ENCODE measurements around the gene NPSR1. TPM values are rescaled to one million over a fixed set of nuclear protein-coding genes. Genes with fewer than 3 reads are reported as not detected.

NPSR1 gene
- total and polyA plus RNA-seq, 9 of the 15 experiments (the other 6 are each of a cell fraction or from before 2014, with no cell fraction given): not detected

DNA sequence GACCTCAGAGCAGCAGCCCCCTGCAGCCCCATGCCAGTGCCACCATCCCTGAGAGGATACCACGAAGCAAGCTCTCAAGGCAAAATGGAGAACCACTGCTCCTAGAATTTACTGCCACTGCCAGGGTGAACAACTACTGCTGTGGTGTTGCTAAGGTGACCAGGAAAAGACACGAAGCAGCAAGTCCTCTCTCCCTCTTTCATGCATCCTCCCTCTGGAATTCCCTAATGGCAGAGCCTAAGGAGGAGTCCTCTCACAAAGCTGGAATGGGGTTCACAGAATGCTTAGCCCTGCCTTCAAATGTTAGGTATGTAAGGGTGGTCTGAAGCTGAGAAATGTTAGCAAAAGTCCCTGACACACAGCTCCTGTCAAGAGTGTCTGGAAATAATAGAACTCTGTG, 35.8 kb upstream of the NPSR1 start:
- intact Hi-C loops (cut with micrococcal nuclease) (no loop called here), in situ Hi-C loops (cut with MboI) (no loop called here)
- H3K4me3 ChIP-seq: no peak overlapping the region
- no peak overlapping the region for H2AFZ ChIP-seq (ENCODE audit: low read depth, low read length)
- no peaks in the 10 kb centered on the region for H3K9me3 ChIP-seq (replicated peaks; ENCODE audit: control insufficient read depth, insufficient read depth, low read depth, low read length)
- DNase-seq (ENCODE audit: extremely low read depth in 1 of 4, low spot score in 3 of 4) (no peak), ATAC-seq (no peak), FAIRE-seq (no peak)
- no peak overlapping the region for H3K4me2 ChIP-seq (ENCODE audit: insufficient read depth, low read length)
- 0% methylated on average over 2 of the region's 2 CpGs for WGBS (ENCODE audit: insufficient coverage, low coverage, missing lambda C conversion rate)
- POLR2A ChIA-PET: no interaction called here
- no peaks in the 10 kb centered on the region for H3K79me2 ChIP-seq (ENCODE audit: control insufficient read depth, insufficient read depth, low read length)
- CTCF ChIA-PET (ENCODE audit: low intra/inter-chr PET ratio): no interaction called here
- no peaks in the 10 kb centered on the region for H4K20me1 ChIP-seq (replicated peaks; ENCODE audit: control insufficient read depth, insufficient read depth, low read length)
- no peaks in the 10 kb centered on the region for H3K27me3 ChIP-seq (ENCODE audit: control insufficient read depth in 2 of 2, insufficient read depth in 2 of 2, low read length in 2 of 2)
- TF ChIP-seq ZNF282 (CRISPR knock-in tag; IDR thresholded peaks at IDR 0.05) (no peak), TAF7 (tag; IDR thresholded peaks at IDR 0.05) (no peak), MCM2 (IDR thresholded peaks at IDR 0.05; ENCODE audit: low read depth) (no peak), PURB (CRISPR knock-in tag; IDR thresholded peaks at IDR 0.05; ENCODE audit: low read depth) (no peak), ZFP36 (IDR thresholded peaks at IDR 0.05; ENCODE audit: low read depth, low read length, partially characterized antibody) (no peak)
- TF ChIP-seq, protein P1, sequence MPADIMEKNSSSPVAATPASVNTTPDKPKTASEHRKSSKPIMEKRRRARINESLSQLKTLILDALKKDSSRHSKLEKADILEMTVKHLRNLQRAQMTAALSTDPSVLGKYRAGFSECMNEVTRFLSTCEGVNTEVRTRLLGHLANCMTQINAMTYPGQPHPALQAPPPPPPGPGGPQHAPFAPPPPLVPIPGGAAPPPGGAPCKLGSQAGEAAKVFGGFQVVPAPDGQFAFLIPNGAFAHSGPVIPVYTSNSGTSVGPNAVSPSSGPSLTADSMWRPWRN (IDR thresholded peaks at IDR 0.05; ENCODE audit: low read depth): no peak
- BruUV-seq (replicated peaks): no TSS peak
- H3K4me1 ChIP-seq (replicated peaks in 1 of 2; ENCODE audit: control insufficient read depth in 2 of 2, insufficient read depth in 2 of 2, low read length in 2 of 2): no peaks in the 10 kb centered on the region
- H3K9me1 ChIP-seq (ENCODE audit: control insufficient read depth, insufficient read depth, low read length): no peaks in the 10 kb centered on the region
- H3K9ac ChIP-seq (ENCODE audit: insufficient read depth in 1 of 2, low read depth in 2 of 2, low read length in 2 of 2): no peak overlapping the region
- H3K27ac ChIP-seq (ENCODE audit: extremely low read depth, low read depth, low read length): no peak overlapping the region
- no peaks in the 10 kb centered on the region for H3K36me3 ChIP-seq (ENCODE audit: control insufficient read depth, insufficient read depth, low read length)

DNA sequence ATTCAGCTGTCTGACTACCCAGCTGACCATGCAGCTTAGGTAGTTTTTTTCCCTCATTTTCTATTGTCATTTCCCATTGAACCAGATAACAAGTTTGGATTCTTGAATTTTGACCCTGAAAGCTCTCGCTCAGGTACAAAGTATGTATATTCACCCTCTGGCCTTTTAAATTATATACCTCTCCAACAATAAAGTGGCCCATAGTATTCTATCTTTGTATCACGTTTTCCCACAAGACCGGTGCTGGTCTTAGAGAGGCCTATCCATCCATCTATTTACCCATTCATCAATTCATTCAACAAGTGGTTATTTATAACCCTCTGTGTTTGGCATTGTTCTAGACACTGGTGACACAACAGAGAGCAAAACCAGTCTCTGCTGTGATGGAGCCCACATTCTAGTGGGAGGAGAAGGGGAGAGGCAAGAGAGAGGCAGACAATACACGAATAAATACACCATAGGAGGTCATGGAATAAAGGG, 35.2 kb upstream of the NPSR1 start:
- Histone ChIP-seq H2AFZ (ENCODE audit: low read depth, low read length) (no peak overlapping the region), H3K36me3 (ENCODE audit: control insufficient read depth, insufficient read depth, low read length) (no peaks in the 10 kb centered on the region), H3K27ac (ENCODE audit: extremely low read depth, low read depth, low read length) (no peak overlapping the region), H3K4me3 (no peak overlapping the region), H3K27me3 (ENCODE audit: control insufficient read depth in 2 of 2, insufficient read depth in 2 of 2, low read length in 2 of 2) (no peaks in the 10 kb centered on the region), H3K4me1 (replicated peaks in 1 of 2; ENCODE audit: control insufficient read depth in 2 of 2, insufficient read depth in 2 of 2, low read length in 2 of 2) (no peaks in the 10 kb centered on the region), H3K9ac (ENCODE audit: insufficient read depth in 1 of 2, low read depth in 2 of 2, low read length in 2 of 2) (no peak overlapping the region), H3K9me1 (ENCODE audit: control insufficient read depth, insufficient read depth, low read length) (no peaks in the 10 kb centered on the region), H3K79me2 (ENCODE audit: control insufficient read depth, insufficient read depth, low read length) (no peaks in the 10 kb centered on the region), H4K20me1 (replicated peaks; ENCODE audit: control insufficient read depth, insufficient read depth, low read length) (no peaks in the 10 kb centered on the region), H3K9me3 (replicated peaks; ENCODE audit: control insufficient read depth, insufficient read depth, low read depth, low read length) (no peaks in the 10 kb centered on the region), H3K4me2 (ENCODE audit: insufficient read depth, low read length) (no peak overlapping the region)
- intact Hi-C loops (cut with micrococcal nuclease): no loop called here
- CTCF ChIA-PET (ENCODE audit: low intra/inter-chr PET ratio): no interaction called here
- ATAC-seq: no peak
- no peak for FAIRE-seq
- 0% methylated on average over 4 of the region's 4 CpGs for WGBS (ENCODE audit: insufficient coverage, low coverage, missing lambda C conversion rate)
- in situ Hi-C loops (cut with MboI): no loop called here
- DNase-seq (ENCODE audit: extremely low read depth in 1 of 4, low spot score in 3 of 4): no peak
- no TSS peak for BruUV-seq (replicated peaks)
- POLR2A ChIA-PET: no interaction called here
- TF ChIP-seq, protein P2, sequence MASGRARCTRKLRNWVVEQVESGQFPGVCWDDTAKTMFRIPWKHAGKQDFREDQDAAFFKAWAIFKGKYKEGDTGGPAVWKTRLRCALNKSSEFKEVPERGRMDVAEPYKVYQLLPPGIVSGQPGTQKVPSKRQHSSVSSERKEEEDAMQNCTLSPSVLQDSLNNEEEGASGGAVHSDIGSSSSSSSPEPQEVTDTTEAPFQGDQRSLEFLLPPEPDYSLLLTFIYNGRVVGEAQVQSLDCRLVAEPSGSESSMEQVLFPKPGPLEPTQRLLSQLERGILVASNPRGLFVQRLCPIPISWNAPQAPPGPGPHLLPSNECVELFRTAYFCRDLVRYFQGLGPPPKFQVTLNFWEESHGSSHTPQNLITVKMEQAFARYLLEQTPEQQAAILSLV (tag; IDR thresholded peaks at IDR 0.05): no peak
- TF ChIP-seq ZKSCAN1 (IDR thresholded peaks at IDR 0.05; ENCODE audit: low read depth, low read length) (no peak), TEAD4 (IDR thresholded peaks at IDR 0.05; ENCODE audit: low read length) (no peak), TEAD4 (CRISPR knock-in tag; IDR thresholded peaks at IDR 0.05; ENCODE audit: borderline replicate concordance) (no peak), ARHGAP35 (IDR thresholded peaks at IDR 0.05; ENCODE audit: partially characterized antibody) (no peak), TRIM24 (IDR thresholded peaks at IDR 0.05) (no peak), ELF1 (tag; IDR thresholded peaks at IDR 0.05) (no peak), RBM15 (IDR thresholded peaks at IDR 0.05; ENCODE audit: insufficient read depth, low read length) (no peak), ETV1 (tag; conservative IDR thresholded peaks at IDR 0.05; ENCODE audit: low read depth) (no peak), ZFPM2 (CRISPR knock-in tag; IDR thresholded peaks at IDR 0.05) (no peak), RBM22 (IDR thresholded peaks at IDR 0.05; ENCODE audit: low read depth, low read length, poor library complexity, severe bottlenecking) (no peak), PTRF (tag; IDR thresholded peaks at IDR 0.05) (no peak), ZNF431 (CRISPR knock-in tag; IDR thresholded peaks at IDR 0.05) (no peak)

Data from K562 (cell line).